HG03378 (cell line): ENCODE data around the gene IL1B.
"Not testable (repeated sequence)": the region's sequence is repeated elsewhere in the genome, so short reads cannot be mapped to it uniquely, and the experiment has no call there.

Experiments used
- ATAC-seq: cut with Tn5 transposase; IDR thresholded peaks from one replicate; pipeline ENCODE4 v1.9.1; 2021; ENCODE audit warnings: mild to moderate bottlenecking, moderate library complexity; ENCODE audit not compliant: unreplicated experiment

IL1B gene

DNA sequence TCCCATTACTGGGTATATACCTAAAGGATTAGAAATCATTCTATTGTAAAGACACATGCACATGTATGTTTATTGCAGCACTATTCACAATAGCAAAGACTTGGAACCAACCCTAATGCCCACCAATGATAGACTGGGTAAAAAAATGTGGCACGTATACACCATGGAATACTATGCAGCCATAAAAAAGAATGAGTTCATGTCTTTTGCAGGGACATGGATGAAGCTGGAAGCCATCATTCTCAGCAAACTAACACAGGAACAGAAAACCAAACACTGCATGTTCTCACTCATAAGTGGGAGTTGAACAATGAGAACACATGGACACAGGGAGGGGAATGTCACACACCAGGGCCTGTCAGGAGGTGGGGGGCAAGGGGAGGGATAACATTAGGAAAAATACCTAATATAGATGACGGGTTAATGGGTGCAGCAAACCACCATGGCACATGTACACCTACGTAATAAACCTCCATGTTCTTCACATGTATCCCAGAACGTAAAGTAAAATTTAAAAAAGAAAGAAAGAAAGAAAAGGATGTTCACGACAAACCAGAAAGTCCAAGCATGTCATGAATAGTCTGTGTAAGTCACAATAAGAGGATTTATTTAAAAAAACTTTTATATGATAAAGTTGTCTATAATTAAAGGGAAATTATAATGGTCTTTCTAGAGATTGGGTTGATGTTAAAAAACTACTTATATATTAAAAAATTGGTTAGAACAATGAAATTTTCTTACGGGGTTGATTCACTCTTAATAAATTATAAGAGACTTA is 23.0 kb upstream of the IL1B start:
- not testable (repeated sequence) for ATAC-seq

DNA sequence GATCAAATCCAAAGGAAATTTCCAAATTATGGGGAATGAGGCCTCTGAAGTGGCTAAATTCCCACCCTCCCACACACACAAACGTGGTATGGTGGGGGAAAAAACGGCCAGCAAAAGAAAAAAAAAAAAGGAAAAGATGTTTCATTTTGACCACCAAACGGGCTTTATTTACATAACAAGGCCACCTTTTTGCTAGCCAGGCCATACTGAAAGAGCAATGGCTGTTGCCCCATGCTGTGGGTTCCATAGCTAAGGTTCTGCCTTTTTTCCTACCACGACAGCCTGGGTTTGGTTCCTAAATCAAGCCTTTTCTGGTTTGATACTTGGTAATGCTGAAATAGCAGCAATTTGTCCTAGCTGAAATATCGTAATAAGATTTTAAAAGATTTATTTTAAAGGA is 14.0 kb upstream of the IL1B start:
- ATAC-seq, result no peak

DNA sequence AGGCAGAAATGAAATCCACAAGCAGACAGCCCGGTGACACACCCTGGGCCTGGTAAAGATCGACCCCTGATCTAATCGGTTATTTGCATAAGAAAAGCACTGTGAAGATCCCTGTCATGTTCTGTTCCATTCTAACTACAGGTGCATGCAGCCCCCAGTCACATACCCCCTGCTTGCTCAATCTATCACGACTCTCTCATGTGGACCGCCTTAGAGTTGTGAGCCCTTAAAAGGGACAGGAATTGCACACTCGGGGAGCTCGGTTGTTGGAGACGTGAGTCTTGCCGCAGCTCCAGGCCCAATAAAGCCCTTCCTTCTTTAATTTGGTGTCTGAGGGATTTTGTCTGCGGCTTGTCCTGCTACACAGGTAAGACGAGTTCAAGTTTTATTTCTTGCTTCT is 13.4 kb upstream of the IL1B start:
- ATAC-seq, result no peak

DNA sequence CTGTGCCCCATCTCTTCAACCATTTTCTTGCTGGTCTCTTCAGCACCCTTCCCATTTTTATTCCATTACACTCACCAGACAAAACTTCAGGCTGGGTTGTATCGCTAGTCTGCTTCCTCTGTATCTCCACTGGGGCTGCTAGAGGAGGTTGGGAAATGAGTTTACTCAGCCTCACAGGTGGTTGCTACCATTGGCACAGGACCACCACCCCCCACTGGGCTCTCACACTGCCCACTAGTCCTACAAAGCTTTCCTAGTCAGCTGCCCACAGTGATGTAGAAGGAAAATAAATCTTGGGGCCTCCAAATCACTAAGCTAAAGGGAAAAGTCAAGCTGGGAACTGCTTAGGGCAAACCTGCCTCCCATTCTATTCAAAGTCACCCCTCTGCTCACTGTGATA is 12.3 kb upstream of the IL1B start:
- no peak for ATAC-seq

DNA sequence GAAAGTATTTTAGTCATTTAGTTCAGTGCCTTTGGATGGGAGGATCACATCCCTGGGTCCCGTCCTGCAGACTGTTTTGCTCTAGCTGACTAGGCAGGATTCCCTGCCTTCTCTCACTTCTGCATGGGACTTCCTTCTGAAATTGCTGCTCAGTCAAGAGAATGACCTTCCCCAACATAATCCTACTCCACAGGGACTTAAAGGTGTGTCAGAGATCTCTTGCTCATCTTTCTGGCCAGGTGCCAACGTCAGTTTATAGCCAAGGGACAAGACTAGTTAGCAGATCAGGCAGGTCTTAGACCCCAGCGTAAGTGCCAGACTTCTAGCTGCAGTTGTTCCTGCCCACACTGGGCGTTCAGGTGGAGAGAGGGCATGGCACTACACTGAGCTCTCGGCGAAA is 9.5 kb upstream of the IL1B start:
- ATAC-seq, result no peak

DNA sequence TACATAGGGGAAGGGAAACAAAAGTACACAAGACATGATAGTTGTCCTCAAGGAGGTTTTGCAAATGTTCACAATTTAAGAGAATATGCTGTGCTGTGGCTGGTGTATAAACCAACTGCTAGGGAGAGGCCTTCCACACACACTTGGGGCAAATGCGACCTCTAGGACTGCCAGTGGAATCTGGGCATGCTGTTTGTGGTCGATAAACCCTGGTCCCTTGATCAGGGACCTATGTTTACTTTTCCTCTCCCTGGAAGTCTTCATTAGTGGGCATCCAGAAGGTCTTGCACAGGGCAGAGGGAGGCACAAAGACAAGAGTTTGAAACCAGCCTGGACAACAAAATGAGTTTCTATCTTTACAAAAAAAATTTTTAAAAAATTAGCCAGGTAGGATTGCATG is 7.3 kb upstream of the IL1B start:
- no peak for ATAC-seq

DNA sequence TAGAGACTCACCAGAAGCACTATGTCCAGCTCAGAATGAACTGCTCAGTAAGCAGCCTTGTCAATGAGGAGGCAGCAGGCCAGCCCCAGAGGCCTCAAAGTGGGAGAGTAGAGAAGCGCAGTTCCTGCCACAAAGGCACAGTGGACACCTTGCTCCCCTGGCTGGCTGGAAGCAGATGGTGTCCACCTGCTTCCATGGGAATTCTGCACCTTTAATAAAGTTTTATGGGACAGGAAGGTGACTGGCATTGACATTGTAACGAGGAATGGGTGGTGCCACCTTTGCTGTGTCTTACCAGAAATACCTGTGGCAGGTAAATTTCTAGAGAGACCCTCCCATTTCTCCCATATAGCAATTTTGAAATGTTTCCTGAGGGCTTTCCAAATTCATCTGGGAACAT is 6.7 kb upstream of the IL1B start:
- ATAC-seq, result no peak

DNA sequence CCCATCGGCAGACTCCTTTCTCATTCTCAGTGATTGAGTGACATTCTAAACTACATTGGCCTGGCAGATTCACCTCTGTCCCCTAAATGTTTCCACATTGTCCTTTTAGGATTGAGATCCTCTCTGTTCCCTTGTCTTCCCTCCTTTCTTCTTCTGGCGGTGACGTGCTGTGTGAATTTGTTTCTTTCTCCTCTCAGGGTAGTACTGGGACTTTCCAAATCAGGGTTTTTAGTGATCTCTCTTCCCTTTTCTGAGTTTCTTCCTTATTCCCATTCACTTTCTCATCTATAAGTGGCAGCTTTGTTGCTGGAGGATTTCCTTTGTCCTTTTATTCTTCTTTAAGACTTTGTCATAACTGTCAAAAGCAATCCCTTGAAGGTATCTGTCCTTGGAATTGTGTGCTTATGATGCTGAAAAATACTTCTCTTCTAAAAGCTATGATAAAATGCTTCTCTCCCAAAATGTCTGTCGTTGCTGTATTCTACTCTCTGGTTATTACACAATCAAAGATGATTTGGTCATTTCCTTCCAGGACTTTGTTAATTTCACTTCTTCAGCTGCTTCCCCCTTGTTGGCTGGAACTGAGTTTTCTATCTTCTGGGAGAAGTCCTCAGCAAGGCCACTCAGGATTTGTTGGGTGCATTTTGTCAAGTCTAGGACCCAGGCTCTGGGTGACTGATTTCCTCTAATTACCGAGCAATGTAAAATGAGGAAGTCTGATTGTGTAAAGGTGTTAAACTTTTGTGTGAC is 4.9 kb upstream of the IL1B start:
- ATAC-seq, result no peak

DNA sequence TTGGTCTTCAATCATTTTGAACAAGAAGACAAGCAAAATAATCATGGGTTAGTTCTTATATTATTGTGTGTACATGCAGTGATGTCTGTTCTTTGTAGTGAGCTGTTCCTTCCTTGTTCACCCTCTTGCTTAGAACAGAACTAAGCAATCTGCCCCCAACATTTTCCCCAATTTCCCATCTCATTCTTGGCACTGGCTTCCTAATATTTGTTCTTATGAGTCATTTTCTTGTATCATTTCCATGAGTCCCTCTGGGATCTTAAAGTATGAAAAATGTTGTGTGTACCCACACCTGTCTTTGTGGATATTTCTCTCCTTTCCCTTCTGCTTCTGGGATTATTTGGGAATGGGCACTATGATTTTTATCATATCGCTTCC is 3.5 kb upstream of the IL1B start:
- no peak for ATAC-seq

DNA sequence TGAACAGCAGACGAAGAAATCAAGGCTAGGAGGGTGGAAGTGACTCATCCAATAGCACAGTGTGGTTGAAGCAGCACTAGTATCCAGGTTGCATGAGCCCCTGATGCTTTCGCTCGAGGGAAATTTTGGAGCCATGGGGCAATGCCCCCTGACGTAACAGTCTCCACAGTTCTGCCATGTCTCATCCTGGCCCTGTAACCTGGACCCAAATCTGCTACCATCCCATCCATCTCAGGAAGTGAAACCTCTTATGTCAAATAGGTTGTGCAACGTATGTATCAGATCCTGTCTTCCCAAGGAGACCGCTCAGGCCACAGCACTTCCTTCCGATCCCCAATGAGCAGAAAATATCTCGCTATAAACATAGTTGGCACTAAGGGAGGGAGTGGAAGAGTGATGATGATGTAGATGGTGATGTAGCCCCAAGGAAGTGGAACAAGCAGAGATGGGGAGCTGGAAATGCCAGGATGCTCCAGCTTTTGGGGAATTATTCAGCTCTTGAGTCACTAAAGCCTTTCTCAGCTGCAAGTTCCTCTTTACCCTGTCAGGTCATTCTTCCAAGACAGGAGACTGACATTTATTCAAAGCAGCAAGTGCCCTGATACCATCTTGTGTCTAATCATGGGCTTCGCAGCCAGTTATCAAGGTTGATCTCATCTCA is 3.0 kb upstream of the IL1B start:
- no peak for ATAC-seq

DNA sequence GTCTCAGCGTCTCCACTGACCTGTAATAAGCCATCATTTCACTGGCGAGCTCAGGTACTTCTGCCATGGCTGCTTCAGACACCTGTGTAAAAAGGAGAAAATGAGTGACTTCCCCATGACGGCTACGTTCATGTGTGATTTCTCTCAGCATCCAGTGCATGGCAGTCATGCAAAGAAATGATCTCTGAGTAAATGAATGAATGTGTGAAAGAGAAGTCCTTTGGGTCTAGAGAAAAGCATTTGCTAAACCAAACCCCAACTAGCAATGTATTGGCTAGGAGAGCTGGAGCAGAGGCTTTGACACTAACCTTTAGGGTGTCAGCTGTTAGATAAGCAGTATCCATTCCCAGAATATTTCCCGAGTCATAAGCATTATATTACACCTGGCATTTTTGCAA is 417 bp downstream of the IL1B start:
- ATAC-seq, result no peak

DNA sequence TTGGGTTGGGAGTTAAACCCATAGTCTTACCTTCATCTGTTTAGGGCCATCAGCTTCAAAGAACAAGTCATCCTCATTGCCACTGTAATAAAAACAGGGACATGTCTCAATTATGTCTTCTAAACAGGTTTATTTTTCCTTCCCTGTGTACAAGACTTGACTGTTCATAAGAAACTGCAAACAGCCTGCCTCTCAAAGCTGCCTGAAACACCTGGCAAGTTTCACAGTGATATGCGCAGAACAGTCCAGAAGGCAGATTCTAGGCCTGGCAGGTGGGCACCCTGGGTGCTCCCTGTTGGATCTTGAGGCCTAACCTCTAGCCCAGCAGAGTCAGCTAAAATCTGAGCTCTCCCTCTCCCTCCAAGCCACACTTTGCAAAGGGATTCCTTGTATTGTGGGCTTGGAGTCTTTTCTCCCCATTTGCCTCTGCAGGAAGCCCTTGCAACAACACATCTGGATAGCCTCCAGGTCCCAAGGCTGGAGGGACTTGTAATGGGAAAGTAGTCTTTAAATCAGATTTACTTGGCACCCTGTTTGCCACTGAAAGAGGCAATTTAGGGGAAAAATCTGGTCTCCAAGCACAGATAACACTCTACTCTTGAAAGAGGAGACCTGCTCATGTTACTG is 930 bp downstream of the IL1B start:
- ATAC-seq, result no peak

DNA sequence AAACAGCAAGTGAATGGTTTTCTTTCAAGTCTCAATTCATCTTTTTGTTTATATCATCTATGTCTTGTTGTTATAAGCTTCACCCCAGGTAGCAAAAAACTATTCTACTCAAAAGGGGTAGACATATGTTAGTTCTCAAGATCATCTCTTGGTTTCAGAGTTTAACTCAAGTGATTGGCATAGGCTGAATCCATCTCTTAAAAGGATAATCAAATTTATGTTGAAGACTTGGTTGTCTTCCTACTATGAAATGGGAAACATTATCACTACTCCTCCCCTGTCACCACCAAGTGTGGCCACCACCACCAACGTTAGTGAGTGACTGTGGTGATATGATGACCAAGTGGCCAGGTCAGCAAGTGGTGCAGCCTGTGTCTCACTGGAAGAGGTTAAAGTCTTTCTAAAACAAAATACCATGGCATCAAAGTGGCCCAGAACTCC is 1.5 kb downstream of the IL1B start:
- ATAC-seq, result no peak

DNA sequence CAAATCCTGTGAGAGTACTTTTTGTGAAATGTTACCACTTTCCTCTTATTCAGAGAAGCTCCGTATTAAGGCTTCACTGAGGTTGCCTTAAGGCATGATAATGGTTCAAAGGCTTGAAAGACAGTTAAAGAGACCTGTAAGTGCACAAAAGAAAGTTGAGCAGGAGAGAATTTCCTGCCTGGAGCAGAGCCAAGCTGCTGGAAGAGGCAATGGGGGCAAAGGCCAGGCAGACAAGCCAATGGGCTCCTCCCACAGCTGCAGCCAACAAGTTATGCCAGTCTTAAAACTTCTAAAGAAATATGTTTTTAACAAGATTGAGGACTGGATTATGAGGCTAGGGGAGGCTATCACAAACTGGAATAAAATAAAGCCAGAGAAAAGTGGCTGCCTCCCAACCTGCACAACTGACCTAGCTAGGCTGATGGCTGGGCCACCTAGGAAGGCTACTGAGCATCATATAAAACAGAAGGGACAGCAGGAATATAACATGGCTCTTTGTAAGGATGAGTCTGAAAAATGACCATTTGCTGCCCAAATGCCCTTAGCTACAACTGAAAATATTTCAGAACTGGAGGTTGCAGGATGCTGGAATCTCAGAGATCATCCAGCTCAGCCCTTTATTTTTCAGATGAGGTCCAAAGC is 2.1 kb downstream of the IL1B start:
- no peak for ATAC-seq

DNA sequence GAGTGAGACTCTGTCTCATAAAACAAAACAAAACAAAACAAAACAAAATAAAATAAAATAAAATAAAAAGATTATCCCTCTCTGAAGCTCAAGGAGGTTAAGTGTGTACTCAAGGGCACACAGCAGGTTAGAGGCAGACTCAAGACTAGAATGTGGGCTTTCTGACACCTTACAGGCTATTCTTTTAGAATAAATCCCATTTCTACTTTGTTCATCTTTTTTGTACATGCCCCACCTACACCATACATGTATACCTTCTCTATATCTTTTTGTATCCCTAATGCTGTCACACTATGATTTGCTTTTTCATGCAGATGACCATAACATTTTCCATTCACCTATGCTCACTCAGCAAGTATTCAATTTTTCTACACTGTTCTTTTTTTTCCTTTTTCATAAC is 2.6 kb downstream of the IL1B start:
- no peak for ATAC-seq

DNA sequence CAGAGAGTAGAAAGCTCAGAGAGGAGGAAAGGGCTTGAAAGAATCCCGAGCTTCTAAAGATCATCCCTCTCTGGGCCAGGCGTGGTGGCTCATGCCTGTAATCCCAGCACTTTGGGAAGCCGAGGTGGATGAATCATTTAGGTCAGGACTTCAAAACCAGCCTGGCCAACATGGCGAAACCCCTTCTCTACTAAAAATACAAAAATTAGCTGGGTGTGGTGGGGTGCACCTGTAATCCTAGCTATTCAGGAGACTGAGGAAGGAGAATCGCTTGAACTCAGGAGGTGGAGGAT is 3.0 kb downstream of the IL1B start:
- ATAC-seq, result not testable (repeated sequence)

DNA sequence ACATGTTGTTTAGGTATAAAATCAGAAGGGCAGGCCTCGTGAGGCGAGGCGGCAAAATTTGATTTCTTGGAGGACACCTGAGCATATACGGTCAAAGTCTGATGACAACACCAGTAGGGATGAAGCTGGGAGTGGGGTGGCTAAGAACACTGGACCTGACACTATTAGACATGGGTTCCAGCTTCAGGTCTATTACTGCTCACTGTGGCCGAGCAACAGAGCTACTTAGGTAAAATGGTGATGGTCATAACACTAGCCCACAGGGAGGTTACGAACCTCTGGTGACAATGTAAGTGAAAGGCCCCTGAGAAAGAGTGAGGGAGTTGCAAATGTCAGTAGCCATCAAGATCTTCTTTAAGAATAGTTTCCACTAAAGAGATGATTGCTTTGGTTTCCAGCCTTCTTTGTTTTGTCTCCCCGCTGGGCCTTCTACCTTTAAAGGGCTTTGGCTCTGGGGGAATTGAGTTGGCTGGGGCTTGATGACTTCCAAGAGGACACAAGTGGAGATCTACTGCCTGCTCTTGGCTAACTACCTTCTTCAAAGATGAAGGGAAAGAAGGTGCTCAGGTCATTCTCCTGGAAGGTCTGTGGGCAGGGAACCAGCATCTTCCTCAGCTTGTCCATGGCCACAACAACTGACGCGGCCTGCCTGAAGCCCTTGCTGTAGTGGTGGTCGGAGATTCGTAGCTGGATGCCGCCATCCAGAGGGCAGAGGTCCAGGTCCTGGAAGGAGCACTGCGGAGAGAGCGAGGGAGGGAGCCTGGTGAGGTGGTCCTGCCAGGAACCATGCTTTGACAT is 3.5 kb downstream of the IL1B start:
- no peak for ATAC-seq

DNA sequence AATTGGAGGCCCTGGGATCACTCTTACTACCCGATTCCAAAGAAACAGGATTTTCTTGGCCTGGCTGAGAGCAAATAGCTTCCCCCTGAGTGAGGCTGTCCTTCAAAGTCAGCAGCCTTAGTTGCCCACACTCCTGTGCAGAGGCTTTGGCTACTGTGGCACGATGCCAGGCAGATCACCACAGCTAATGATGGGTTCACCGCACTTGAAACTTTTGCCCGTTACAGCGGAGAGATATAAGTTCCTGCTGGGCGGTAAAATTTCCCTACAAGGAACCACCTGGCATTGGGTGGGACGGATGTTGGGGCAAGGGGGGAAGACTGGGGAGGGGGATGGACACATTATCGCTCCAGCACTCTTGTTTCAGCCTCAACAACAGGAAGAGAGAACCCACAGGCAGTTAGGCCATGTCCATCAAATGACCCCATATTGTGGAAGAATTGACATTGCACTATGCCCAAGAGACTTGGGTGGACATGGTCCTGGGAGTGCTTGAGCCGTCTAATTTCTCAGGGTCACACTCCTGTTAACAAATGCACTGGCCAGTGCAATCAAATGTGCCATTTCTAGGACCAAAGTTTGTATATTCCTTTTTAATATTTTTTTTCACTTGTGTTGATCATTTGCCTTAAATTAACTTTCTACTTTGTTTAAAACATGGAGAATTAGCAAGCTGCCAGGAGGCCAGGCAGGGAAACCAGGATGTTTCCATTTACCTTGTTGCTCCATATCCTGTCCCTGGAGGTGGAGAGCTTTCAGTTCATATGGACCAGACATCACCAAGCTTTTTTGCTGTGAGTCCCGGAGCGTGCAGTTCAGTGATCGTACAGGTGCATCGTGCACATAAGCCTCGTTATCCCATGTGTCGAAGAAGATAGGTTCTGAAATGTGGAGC is 4.4 kb downstream of the IL1B start:
- ATAC-seq, result no peak

DNA sequence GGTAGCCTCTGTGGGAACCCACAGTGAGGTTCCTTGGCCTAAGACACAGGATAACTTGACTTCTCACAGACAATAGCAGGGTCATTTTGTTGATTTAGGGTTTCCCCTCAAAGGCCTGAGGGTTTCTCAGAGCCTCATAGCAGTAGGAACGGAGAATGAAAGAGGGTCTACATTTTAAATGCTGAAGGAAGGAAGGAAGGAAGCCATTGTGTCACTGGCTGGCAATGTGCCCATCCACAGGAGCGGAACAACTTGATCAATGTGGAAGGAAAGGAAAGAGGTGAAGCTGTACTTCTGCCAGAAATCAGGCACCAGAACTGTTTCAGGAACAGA is 5.1 kb downstream of the IL1B start:
- no peak for ATAC-seq
